T-helper 2 cell treated with Interferon-gamma antibody and Interleukin-4, amounts not matched to agents 100 ng/mL and 5 ng/mL, for 36 hours (primary cell): ENCODE results near the gene SHQ1. TPM values are rescaled to one million over a fixed set of nuclear protein-coding genes. Genes with fewer than 3 reads are reported as not detected.
"Not testable (repeated sequence)": the region's sequence is repeated elsewhere in the genome, so short reads cannot be mapped to it uniquely, and the experiment has no call there.

Experiments used
- intact Hi-C: fragments of 100-400 bp; cut with micrococcal nuclease; formaldehyde crosslinking; loops from one replicate; pipeline ENCODE4 v1.15.1; 2023
- total RNA-seq: library from RNA; stranded (reverse); gene quantifications from 2 replicates; pipeline ENCODE4 v1.2.3, GENCODE V29; 2022

The SHQ1 gene
- total RNA-seq, 1 donor from 2014 or later = 26.2 TPM

DNA sequence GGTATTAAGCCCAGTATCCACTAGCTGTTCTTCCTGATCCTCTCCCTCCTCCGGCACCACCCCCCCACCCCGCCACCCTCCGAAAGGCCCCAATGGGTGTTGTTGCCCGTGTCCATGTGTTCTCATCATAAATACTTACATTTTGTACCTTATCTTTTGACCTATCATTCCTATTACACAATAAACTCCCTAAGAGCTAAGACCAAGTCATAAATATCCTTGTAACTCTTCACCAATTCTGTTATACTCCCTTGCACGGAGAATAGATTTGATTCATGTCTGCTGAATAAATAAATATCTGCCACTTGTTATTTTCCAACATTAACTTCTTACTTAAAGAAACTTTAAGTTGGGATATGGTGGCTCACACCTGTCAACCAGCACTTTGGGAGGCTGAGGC, 43.9 kb downstream of the SHQ1 start:
- intact Hi-C loops = no loop called here

GRCh38 chr3:72803573-72803972, 44.7 kb downstream of the SHQ1 start:
- intact Hi-C loops = no loop called here

DNA sequence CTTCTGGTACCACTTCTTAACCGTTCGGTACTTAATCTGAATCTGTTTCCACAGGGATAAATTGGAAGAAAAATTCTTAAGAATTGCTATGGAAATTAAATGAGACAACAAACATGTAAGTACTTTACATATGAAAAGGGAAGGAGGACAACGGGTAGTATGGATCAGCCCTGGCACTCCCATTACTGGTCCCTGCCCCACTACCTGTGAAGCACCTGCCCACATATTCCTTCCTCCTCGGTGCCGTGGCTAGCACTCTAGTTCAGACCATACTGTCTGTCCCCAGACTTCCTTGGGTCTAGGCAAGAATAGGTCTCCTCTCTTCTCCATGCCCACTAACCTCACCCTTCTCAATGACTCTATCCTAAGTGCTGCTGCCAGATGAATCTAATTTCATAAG, 46.2 kb downstream of the SHQ1 start:
- intact Hi-C loops = no loop called here

DNA sequence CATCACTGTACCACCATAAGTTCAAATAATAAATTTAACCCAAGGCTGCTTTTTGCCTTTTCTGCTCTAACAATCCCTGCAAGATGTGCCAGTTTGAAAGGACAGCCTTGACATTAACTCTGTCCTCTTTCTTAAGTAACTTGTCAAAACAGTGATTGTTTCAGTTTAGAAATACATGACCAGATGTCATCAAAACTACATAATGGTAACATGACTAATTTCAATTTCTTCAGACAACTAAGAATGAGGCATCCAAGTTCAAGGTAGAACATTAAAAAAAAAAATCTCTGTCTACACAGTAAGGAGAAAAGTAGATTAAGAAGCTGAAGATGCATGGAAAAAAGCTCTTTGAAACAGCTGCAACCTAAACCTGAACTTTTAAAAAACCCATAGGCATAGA, 47.4 kb downstream of the SHQ1 start:
- intact Hi-C loops = no loop called here

GRCh38 chr3:72798552-72799195, 49.6 kb downstream of the SHQ1 start:
- intact Hi-C loops = no loop called here

DNA sequence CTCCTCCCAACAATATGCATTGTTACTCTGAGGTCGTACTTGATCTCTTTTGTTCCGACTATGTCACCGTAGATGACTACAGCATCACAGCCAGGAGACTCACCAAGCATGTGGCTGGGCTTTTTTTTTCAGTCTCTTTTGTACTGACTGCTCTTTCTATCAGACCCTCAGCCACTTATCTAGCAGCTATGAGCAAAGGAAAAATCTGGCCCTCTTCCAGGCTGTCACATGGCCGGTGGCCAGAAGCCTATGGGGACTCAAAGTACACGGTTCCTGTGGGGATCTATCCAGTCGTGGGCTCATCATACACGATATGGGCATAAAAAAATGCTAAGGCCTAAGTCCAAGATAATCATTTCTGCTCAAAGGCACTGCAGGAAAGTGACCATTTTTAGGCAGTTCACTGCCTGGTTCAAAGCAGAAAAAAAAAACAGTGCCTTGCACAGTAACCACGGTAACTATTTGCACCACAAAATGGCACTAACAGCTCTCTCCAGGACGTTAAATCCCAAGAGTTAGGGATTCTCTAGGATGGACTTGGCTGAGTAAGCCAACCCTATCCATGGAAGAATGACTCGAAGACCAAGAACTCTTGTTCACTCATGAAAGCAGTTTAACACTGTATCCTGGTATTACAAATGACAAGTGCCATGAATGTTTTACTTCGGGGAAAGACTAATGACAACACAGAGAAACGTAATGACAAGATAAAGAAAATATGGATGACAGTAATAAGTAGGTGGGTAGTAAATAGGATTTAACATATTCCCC, 50.3 kb downstream of the SHQ1 start:
- intact Hi-C loops = no loop called here

- intact Hi-C loops = no loop called here
These were observed 54.2 kb downstream of the SHQ1 start for GRCh38 chr3:72794079-72794478.

DNA sequence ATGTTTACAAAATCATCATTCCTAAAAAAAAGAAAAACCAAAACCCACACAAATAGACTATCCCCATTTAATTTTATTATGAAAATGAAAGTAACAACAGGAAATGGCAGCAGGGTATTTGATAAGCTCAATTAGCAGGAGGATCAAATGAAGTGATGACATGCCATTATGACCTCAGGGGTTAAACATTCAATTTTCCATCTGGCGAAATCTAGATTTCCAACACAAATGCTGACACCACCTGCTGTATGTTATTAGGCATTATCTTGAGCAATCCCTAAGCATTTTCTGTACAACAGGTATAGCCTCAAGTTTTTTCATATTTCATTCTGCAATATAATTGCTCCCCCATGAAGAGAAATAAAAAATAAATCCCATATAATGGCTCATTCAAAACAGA, 57.1 kb downstream of the SHQ1 start:
- intact Hi-C loops = no loop called here

DNA sequence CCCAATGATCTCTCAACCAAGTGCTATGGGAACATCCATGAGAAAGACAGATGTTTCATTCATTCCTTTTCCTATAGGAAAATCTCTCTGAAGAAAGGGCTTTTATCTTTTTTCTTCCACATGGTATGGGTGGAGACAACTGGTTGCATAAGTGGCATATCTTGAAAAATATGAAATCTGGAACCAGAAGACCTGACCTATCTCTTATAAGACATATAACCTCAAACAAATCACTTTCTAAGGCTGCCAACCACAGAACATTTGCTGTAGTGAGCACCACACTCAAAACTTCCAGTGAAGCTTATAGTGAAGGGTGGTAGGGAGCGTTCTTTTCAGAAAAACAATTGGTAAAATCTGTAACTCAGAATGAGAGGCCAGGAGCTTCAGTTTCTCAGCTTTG, 58.5 kb downstream of the SHQ1 start:
- intact Hi-C loops = no loop called here

DNA sequence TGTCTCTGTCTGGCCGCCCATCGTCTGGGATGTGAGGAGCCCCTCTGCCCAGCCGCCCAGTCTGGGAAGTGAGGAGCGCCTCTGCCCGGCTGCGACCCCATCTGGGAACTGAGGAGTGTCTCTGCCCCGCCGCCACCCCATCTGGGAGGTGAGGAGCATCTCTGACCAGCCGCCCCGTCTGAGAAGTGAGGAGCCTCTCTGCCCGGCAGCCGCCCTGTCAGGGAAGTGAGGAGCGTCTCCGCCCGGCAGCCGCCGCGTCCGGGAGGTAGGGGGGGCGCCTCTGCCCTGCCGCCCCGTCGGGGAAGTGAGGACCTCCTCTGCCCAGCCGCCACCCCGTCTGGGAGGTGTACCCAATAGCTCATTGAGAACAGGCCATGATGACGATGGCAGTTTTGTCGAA, 60.0 kb downstream of the SHQ1 start:
- intact Hi-C loops = not testable (repeated sequence)

DNA sequence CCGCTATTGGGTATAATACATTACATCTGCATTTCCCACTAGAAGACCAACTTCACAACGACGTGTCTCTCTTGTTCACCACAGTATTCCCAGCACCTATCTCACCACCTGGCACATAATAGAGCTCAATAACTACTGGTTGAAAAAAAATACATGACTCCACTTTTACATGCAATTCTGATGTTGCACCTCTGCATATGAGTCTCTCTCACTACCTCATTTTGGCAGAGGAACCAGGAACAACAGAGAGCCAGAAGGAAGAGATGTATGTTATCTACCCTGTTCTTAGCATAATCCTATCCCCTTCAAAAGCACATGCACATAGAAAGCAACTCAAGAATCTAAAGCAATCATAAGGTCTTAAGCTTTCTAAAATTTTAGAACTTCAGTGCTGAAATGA, 61.6 kb downstream of the SHQ1 start:
- intact Hi-C loops = no loop called here

DNA sequence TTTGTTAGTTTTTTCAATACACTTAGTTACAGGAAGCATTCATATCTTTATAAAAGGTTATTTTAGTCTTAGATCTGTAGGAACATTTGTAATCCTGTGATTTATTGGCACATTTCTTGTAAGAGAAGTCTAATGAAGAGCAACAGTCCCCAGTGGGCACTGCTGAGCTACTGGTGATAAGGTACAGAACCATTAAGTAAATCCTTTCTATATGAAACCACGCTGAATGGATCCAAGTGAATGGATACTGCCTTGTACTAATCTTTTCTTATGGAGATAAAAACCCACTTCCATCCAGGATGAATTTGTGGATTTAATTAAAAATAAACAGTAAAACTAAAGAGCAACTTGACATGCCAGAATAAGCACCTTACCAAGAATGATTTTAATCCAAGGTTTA, 64.0 kb downstream of the SHQ1 start:
- intact Hi-C loops = no loop called here

GRCh38 chr3:72782521-72782920, 65.7 kb downstream of the SHQ1 start:
- intact Hi-C loops = no loop called here

GRCh38 chr3:72769758-72770540, 78.3 kb downstream of the SHQ1 start:
- intact Hi-C loops = no loop called here

GRCh38 chr3:72768936-72769335, 79.3 kb downstream of the SHQ1 start:
- intact Hi-C loops = no loop called here

GRCh38 chr3:72768481-72768880, 79.8 kb downstream of the SHQ1 start:
- intact Hi-C loops = no loop called here

GRCh38 chr3:72768006-72768441, 80.2 kb downstream of the SHQ1 start:
- intact Hi-C loops = no loop called here

DNA sequence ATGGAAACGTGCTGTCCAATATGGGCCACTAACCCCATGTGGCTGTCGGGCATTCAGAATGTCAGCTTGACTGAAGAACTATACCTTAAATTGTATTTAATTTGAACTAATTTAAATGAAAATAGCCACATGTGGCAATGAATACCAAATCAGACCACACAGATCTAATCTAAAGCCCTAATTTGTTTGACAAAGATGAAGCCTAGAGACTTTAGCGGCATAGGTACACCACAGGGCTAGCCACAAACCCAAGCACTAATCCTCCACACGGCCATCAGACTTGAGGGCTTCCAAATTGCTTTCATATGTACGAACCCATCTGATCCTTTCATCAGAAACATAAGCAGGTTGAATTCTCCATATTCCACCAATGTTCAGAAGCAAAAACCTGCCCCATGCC, 81.4 kb downstream of the SHQ1 start:
- intact Hi-C loops = no loop called here

DNA sequence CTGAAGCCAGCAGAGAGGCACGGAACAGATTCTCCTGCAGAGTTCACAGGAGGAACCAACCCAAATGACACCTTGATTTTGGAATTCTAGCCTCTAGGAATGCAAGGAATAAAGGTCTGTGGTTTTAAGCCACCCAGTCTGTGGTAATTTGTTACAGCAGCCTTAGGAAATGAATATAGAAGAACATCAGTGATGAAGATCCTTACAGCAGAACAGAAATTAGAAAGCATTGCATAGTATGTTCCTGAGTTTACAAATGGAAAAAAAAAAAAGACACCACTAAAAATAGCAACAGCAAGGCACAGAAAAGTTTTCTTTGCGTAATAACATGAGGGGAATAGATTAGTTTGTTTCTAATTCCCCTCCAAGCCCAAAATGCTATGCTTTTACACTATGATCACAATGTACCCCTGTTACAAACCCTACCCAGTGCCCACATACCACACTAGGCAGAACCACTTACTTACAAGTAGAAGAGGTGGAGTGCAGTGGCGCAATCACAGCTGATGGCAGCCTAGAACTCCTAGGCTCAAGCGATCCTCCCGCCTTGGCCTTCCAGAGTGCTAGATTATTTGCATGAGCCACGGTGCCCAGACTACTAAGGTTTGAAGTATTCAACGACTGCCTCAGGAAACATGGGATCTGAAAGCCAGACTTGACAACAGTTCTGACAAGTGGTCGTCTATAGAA, 84.3 kb downstream of the SHQ1 start:
- intact Hi-C loops = no loop called here

DNA sequence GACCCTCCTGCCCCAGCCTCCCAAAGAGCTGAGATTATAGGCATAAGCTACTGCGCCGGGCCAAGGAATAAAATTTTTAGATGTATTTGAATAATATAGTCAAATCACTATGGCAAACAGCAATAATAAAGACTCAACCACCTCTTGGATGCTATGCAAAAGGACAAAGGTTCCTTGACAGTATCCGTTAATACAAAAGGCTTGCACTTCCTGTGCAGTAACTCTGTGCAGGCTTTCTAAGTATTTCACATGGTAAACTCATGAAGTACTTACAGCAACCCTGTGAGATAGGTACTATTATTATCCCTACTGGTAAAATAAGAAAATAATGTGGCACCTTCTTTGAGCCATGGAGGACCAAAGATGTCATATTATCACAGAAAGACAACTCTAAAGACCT, 86.8 kb downstream of the SHQ1 start:
- intact Hi-C loops = no loop called here

- intact Hi-C loops = no loop called here
These were observed 88.0 kb downstream of the SHQ1 start for GRCh38 chr3:72760225-72760624.

- intact Hi-C loops = loop anchor here (1.0 to 10.0 kb wide), 4 partner anchors 18 to 1035 kb away; partner anchors contain the start of gene RYBP
These were observed 91.3 kb downstream of the SHQ1 start for GRCh38 chr3:72756900-72757299.
